ENCODE results near the gene IGF2R.

DNA sequence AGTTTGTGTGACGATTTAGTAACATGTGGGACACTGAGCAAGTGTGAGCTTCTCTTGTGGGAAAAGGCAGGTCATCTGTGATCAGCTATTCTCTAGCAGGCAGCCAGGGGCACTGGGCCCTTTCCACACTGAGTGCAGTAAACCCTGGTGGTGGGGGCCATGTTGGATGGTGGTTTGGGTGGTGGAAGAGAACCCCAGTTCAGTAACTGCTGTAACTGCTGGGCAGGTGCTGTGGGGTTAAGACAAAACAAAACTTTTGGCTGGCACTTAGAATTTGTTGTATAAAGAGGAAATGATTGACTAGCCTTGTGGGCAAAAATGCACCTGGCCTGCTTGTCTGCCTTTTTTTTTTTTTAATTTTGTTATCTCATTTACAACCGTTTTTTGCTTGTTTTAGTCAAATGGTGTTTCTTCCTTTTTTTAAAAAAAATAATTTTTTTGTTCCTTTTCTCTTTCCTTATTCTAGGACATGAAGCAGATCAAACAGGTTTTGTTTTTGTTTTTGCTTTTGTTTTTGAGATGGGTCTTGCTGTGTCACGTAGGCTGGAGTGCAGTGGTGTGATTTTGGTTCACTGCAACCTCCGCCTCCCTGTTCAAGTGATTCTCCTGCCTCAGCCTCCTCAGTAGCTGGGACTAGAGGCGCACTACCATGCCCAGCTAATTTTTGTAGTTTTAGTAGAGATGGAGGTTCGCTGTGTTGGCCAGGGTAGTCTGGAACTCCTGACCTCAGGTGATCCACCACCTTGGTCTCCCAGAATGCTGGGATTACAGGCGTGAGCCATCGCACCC, 59.8 kb downstream of the IGF2R start:
- TF ChIP-seq, protein P1, sequence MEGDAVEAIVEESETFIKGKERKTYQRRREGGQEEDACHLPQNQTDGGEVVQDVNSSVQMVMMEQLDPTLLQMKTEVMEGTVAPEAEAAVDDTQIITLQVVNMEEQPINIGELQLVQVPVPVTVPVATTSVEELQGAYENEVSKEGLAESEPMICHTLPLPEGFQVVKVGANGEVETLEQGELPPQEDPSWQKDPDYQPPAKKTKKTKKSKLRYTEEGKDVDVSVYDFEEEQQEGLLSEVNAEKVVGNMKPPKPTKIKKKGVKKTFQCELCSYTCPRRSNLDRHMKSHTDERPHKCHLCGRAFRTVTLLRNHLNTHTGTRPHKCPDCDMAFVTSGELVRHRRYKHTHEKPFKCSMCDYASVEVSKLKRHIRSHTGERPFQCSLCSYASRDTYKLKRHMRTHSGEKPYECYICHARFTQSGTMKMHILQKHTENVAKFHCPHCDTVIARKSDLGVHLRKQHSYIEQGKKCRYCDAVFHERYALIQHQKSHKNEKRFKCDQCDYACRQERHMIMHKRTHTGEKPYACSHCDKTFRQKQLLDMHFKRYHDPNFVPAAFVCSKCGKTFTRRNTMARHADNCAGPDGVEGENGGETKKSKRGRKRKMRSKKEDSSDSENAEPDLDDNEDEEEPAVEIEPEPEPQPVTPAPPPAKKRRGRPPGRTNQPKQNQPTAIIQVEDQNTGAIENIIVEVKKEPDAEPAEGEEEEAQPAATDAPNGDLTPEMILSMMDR (IDR thresholded peaks at IDR 0.05 in 4 of 5, conservative IDR thresholded peaks at IDR 0.05 in 1 of 5) = peak in 2 of 5 experiments; percentile 12 to 20
- TF ChIP-seq POLR2A (IDR thresholded peaks at IDR 0.05) = no peak

All from gastrocnemius medialis (tissue), 4 donors.